Heart right ventricle (tissue), 16 donors: ENCODE results near the gene FHIP1A. TPM values are rescaled to one million over a fixed set of nuclear protein-coding genes. Genes with fewer than 3 reads are reported as not detected.
"Not testable (repeated sequence)": the region's sequence is repeated elsewhere in the genome, so short reads cannot be mapped to it uniquely, and the experiment has no call there.

Source experiments
- ATAC-seq, 8 donors: fragments of 200-7000 bp; cut with Tn5 transposase; one replicate each; pipeline ENCODE4 v1.9.1; 2020; ENCODE audit warnings: mild to moderate bottlenecking in 8 of 8, moderate library complexity in 8 of 8, moderate number of reproducible peaks in 1 of 8
- DNase-seq, 2 donors: peaks; one replicate each; pipeline ENCODE4 v3.0.0-alpha.2; 2020
- H3K27ac ChIP-seq, 10 donors: fragments of 200-600 bp; sonication (generic) in 2 of 10; one replicate each; pipeline versions ENCODE4 v1.5.0 to v1.8.0; 2020 to 2022; ENCODE audit warnings: mild to moderate bottlenecking in 3 of 10
- H3K27me3 ChIP-seq, 7 donors: fragments of 200-600 bp; one replicate each; pipeline ENCODE4 v1.8.0; 2021 to 2022; ENCODE audit warnings: mild to moderate bottlenecking in 2 of 7
- H3K36me3 ChIP-seq, 9 donors: fragments of 200-600 bp; sonication (generic) in 1 of 9; one replicate each; pipeline versions ENCODE4 v1.5.0 to v1.8.0; 2020 to 2022; ENCODE audit warnings: mild to moderate bottlenecking in 2 of 9
- H3K4me1 ChIP-seq, 9 donors: fragments of 200-600 bp; sonication (generic) in 1 of 9; one replicate each; pipeline versions ENCODE4 v1.5.0 to v1.8.0; 2020 to 2022; ENCODE audit warnings: mild to moderate bottlenecking in 4 of 9
- H3K4me3 ChIP-seq, 10 donors: fragments of 200-600 bp; sonication (generic) in 2 of 10; one replicate each; pipeline versions ENCODE4 v1.5.0 to v1.8.0; 2020 to 2022; ENCODE audit warnings: mild to moderate bottlenecking in 7 of 10, moderate library complexity in 2 of 10
- H3K9me3 ChIP-seq, 11 donors: fragments of 200-600 bp in 10 of 11; sonication (generic) in 2 of 11; one replicate each; pipeline versions ENCODE4 v1.5.0 to v1.8.0; 2013 to 2022; ENCODE audit warnings: mild to moderate bottlenecking in 2 of 11, control low read depth in 1 of 11, moderate library complexity in 1 of 11
- WGBS, 2 donors: extraction: QIAGEN DNeasy Blood & Tissue Kit; methylation state at CpG; one replicate each; pipeline ENCODE4 v1.1.7; 2013; ENCODE audit warnings: inconsistent platforms in 1 of 2; 5-methylcytosine and 5-hydroxymethylcytosine counted together
- intact Hi-C, 10 donors: fragments of 100-400 bp; cut with DNase I; formaldehyde crosslinking; loops; one replicate each; pipeline versions ENCODE4 v1.11.1 to v1.14.2; 2022
- polyA plus RNA-seq, 2 donors: library from polyadenylated mRNA; stranded (reverse); fragments of 200-250 nt; gene quantifications; one replicate each; pipeline ENCODE4 v1.2.3, GENCODE V29; 2013
- total RNA-seq, 10 donors: library from RNA; stranded (reverse); fragmentation: NEBNext Ultra II Directional in 3 of 10; extraction: Animal tissue kit (Norgen Biotek cat#: 25700) in 3 of 10; gene quantifications; one replicate each; pipeline versions ENCODE4 v1.2.1 to v1.2.4, GENCODE V29; 2021 to 2023
- TF ChIP-seq, protein P1 (sequence below), 9 donors: fragments of 200-600 bp; sonication (generic) in 2 of 9; IDR thresholded peaks; one replicate each; pipeline versions ENCODE4 v1.5.0 to v1.8.0; 2021 to 2022; ENCODE audit warnings: antibody characterized with exemption in 9 of 9, mild to moderate bottlenecking in 5 of 9, moderate library complexity in 1 of 9
- donor health status: Arrhythmogenic right ventricular cardiomyopathy.
- donor health status: ischemic (EF 13 %, LVEDD 7.1; RV severe dilation, severe dysfunction).
- donor health status: healthy with polysubstance abuse.
- donor health status: DM: no; HTN: yes; CAD: no.
- donor health status: DM: no; HTN: no; CAD: no.
- donor health status: ischemic (EF 25% LVEDD 6.9; RV normal size, moderate dysfunction).
- donor health status: ischemic (EF 25% LVEDD 5.7; RV mildly dilated, moderate dysfunction).
- donor health status: healthy.
- donor health status: DM: yes; HTN: yes; CAD: no.
- donor health status: Ischemic cardiomyopathy.
- donor health status: ischemic (EF 35%, LVEDD 5.7; RV mildly dilated, moderate dysfunction).
- donor health status: nonischemic (EF 11% LVEDD 7.7; RV severe dilation, severe dysfunction).
- donor health status: DM: yes; HTN: yes; CAD: no.
- donor health status: PGD.
- donor health status: ischemic (EF 29% LVEDD 5.4; RV normal size, mild dysfunction).
- donor health status: nonischemic (EF 23%, LVEDD 6.1; RV moderate dilation, normal function).

FHIP1A gene
- total and polyA plus RNA-seq, 12 donors = 0.77 to 27.7 (median 20.5) TPM

- 43 to 49% methylated on average over 13 to 14 of the region's 14 CpGs for WGBS, 2 donors
- Histone ChIP-seq H3K27me3 (no peaks in the 10 kb centered on the region), H3K4me1 (peaks cover 0 to 2% (median 0%) of the 10 kb centered on the region in 9 donors), H3K27ac (no peak overlapping the region), H3K9me3 (no peaks in the 10 kb centered on the region), H3K36me3 (no peaks in the 10 kb centered on the region), H3K4me3 (no peak overlapping the region)
- intact Hi-C loops = loop anchor here in 7 of 10 donors (1.0 to 10.0 kb wide), 9 partner anchors 35 to 245 kb away; partner anchors contain the start of genes PRSS48 (in 4 of the 7) and SH3D19 (in 1 of the 7)
- DNase-seq (peak; percentile 80 to 84), ATAC-seq (peak; percentile 88 to 98 (median 95))
- TF ChIP-seq, protein P1, sequence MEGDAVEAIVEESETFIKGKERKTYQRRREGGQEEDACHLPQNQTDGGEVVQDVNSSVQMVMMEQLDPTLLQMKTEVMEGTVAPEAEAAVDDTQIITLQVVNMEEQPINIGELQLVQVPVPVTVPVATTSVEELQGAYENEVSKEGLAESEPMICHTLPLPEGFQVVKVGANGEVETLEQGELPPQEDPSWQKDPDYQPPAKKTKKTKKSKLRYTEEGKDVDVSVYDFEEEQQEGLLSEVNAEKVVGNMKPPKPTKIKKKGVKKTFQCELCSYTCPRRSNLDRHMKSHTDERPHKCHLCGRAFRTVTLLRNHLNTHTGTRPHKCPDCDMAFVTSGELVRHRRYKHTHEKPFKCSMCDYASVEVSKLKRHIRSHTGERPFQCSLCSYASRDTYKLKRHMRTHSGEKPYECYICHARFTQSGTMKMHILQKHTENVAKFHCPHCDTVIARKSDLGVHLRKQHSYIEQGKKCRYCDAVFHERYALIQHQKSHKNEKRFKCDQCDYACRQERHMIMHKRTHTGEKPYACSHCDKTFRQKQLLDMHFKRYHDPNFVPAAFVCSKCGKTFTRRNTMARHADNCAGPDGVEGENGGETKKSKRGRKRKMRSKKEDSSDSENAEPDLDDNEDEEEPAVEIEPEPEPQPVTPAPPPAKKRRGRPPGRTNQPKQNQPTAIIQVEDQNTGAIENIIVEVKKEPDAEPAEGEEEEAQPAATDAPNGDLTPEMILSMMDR (IDR thresholded peaks at IDR 0.05) = peak; percentile 91 to 99 (median 98)
Measured at GRCh38 chr4:151362404-151363164, 46.4 kb upstream of the FHIP1A start.

GRCh38 chr4:151376540-151376939 lies 32.4 kb upstream of the FHIP1A start:
- H3K27ac ChIP-seq = no peak overlapping the region
- H3K4me1 ChIP-seq = no peaks in the 10 kb centered on the region
- no peaks in the 10 kb centered on the region for H3K27me3 ChIP-seq
- H3K4me3 ChIP-seq = no peak overlapping the region
- no peak for DNase-seq
- TF ChIP-seq, protein P1 (IDR thresholded peaks at IDR 0.05) = no peak
- H3K36me3 ChIP-seq = no peaks in the 10 kb centered on the region
- 75 to 87% methylated on average over 1 of the region's 1 CpG for WGBS, 2 donors
- H3K9me3 ChIP-seq = peaks cover 0 to 21% (median 0%) of the 10 kb centered on the region in 11 donors
- intact Hi-C loops = no loop called here
- no peak for ATAC-seq

DNA sequence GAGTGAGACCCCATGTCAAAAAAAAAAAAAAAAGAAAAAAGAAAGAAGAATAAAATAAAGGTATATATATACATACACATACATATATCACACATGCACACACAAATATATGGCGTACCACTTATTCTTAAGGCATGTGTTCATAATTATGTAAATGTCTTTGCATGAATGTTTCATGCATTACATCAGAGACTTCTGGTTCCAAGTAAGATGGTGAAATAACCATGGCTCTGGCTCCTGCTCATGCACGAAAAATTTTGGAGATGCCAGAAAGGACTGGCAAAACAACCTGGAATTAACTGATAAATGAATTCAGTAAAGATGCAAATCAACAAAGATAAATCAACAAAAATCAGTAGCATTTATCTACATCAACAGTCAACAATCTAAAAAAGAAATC lies 19.7 kb upstream of the FHIP1A start:
- intact Hi-C loops = no loop called here
- TF ChIP-seq, protein P1 (IDR thresholded peaks at IDR 0.05) = no peak
- Histone ChIP-seq H3K36me3 (no peaks in the 10 kb centered on the region), H3K27ac (no peak overlapping the region), H3K4me3 (no peak overlapping the region), H3K4me1 (no peaks in the 10 kb centered on the region), H3K27me3 (no peaks in the 10 kb centered on the region), H3K9me3 (peaks cover 0 to 4% (median 0%) of the 10 kb centered on the region in 11 donors)
- ATAC-seq (no peak), DNase-seq (no peak)
- WGBS, 2 donors = 87 to 92% methylated on average over 2 of the region's 2 CpGs

GRCh38 chr4:151389799-151390198 lies 19.2 kb upstream of the FHIP1A start:
- H3K36me3 ChIP-seq, H3K9me3 ChIP-seq, H3K27ac ChIP-seq, H3K4me1 ChIP-seq, DNase-seq, ATAC-seq, H3K4me3 ChIP-seq, H3K27me3 ChIP-seq: not testable (repeated sequence)
- intact Hi-C loops = loop anchor here in 1 of 10 donors (10.0 kb wide), 1 partner anchor 185 kb away; no protein-coding TSS in a partner anchor
- 85 to 87% methylated on average over 1 of the region's 2 CpGs for WGBS, 2 donors

DNA sequence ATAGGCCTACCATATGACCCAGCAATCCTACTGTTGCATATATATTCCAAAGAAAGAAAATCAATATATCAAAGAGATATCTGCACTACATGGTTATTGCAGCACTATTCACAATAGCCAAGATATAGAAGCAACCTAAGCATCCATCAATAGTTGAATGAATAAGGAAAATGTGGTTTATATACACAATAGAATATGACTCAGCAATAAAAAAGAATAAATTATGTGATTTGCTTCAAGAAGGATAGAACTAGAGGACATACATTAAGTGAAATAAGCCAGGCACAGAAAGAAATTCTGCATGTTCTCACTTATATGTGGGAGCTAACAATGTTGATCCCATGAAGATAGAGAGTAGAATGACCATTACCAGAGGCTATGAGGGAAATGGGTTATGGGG lies 13.1 kb upstream of the FHIP1A start:
- no peak for DNase-seq
- no peaks in the 10 kb centered on the region for H3K36me3 ChIP-seq
- peaks cover 0 to 11% (median 0%) of the 10 kb centered on the region in 11 donors for H3K9me3 ChIP-seq
- no peak overlapping the region for H3K4me3 ChIP-seq
- no peaks in the 10 kb centered on the region for H3K4me1 ChIP-seq
- no peak overlapping the region for H3K27ac ChIP-seq
- no peaks in the 10 kb centered on the region for H3K27me3 ChIP-seq
- TF ChIP-seq, protein P1 (IDR thresholded peaks at IDR 0.05) = no peak
- no peak for ATAC-seq
- intact Hi-C loops = loop anchor here in 1 of 10 donors (10.0 kb wide), 1 partner anchor 179 kb away; no protein-coding TSS in a partner anchor
